Heart left ventricle (tissue), 16 donors: Measurements from ENCODE around the gene ACSL1. TPM values are rescaled to one million over a fixed set of nuclear protein-coding genes. Genes with fewer than 3 reads are reported as not detected.
A peak's percentile ranks its signal among the peaks of the same experiment; 100 is the strongest.

Experiments used
- ATAC-seq, 4 donors: fragments of 200-7000 bp; cut with Tn5 transposase; one replicate each; pipeline ENCODE4 v1.9.1; 2020 to 2022; ENCODE audit warnings: moderate library complexity in 4 of 4, mild to moderate bottlenecking in 3 of 4, moderate number of reproducible peaks in 1 of 4
- DNase-seq, 5 donors: peaks; one replicate each; pipeline ENCODE4 v3.0.0-alpha.2; 2020
- H3K27ac ChIP-seq, 12 donors: fragments of 200-600 bp; sonication (generic) in 4 of 12; one replicate each; pipeline versions ENCODE4 v1.5.0 to v1.8.0; 2016 to 2022; ENCODE audit warnings: mild to moderate bottlenecking in 2 of 12
- H3K27me3 ChIP-seq, 9 donors: fragments of 200-600 bp; sonication (generic) in 2 of 9; one replicate each; pipeline versions ENCODE4 v1.5.1 to v1.8.0; 2016 to 2022; ENCODE audit warnings: mild to moderate bottlenecking in 3 of 9
- H3K36me3 ChIP-seq, 9 donors: fragments of 200-600 bp; sonication (generic) in 2 of 9; one replicate each; pipeline versions ENCODE4 v1.5.0 to v1.8.0; 2018 to 2022; ENCODE audit warnings: mild to moderate bottlenecking in 2 of 9
- H3K4me1 ChIP-seq, 12 donors: fragments of 200-600 bp; sonication (generic) in 4 of 12; one replicate each; pipeline versions ENCODE4 v1.5.0 to v1.8.0; 2016 to 2022; ENCODE audit warnings: mild to moderate bottlenecking in 3 of 12
- H3K4me3 ChIP-seq, 12 donors: fragments of 200-600 bp; sonication (generic) in 4 of 12; one replicate each; pipeline versions ENCODE4 v1.5.0 to v1.8.0; 2017 to 2022; ENCODE audit warnings: mild to moderate bottlenecking in 9 of 12, moderate library complexity in 4 of 12
- H3K9me3 ChIP-seq, 12 donors: fragments of 200-600 bp; sonication (generic) in 4 of 12; one replicate each; pipeline versions ENCODE4 v1.5.0 to v1.8.0; 2016 to 2022; ENCODE audit warnings: mild to moderate bottlenecking in 1 of 12
- CTCF ChIP-seq, 12 donors: fragments of 200-600 bp; sonication (generic) in 4 of 12; IDR thresholded peaks; one replicate each; pipeline versions ENCODE4 v1.5.0 to v1.8.0; 2018 to 2022; ENCODE audit warnings: antibody characterized with exemption in 12 of 12, mild to moderate bottlenecking in 5 of 12
- POLR2A ChIP-seq, 2 donors: fragments of 450-650 bp; IDR thresholded peaks; one replicate each; pipeline ENCODE4 v1.6.1; 2017; ENCODE audit warnings: antibody characterized with exemption in 2 of 2, mild to moderate bottlenecking in 2 of 2, moderate library complexity in 2 of 2
- WGBS, 4 donors: extraction: QIAGEN DNeasy Blood & Tissue Kit in 2 of 4; methylation state at CpG; one replicate each; pipeline versions ENCODE4 v1.1.5 to v1.1.7; 2013 to 2018; 5-methylcytosine and 5-hydroxymethylcytosine counted together
- intact Hi-C, 10 donors: fragments of 100-400 bp; cut with DNase I; formaldehyde crosslinking; loops; one replicate each; pipeline versions ENCODE4 v1.11.1 to v1.14.2; 2022
- polyA plus RNA-seq, 2 donors: library from polyadenylated mRNA; stranded (reverse); fragments of 200-250 nt; gene quantifications; one replicate each; pipeline ENCODE4 v1.2.3, GENCODE V29; 2013
- total RNA-seq, 9 donors: library from RNA; depleted of rRNA in 2 of 9; stranded (reverse); fragments of >200 nt in 2 of 9; fragmentation: NEBNext Ultra II Directional in 3 of 9; extraction: Animal tissue kit (Norgen Biotek cat#: 25700) in 3 of 9; gene quantifications; one replicate each; pipeline versions ENCODE4 v1.1.0 to v1.2.4, GENCODE V29; 2016 to 2023
- donor health status: ischemic (EF 13 %, LVEDD 7.1; RV severe dilation, severe dysfunction).
- donor health status: healthy with polysubstance abuse.
- donor health status: DM: no; HTN: yes; CAD: no.
- donor health status: DM: no; HTN: no; CAD: no.
- donor health status: ischemic (EF 25% LVEDD 6.9; RV normal size, moderate dysfunction).
- donor health status: ischemic (EF 25% LVEDD 5.7; RV mildly dilated, moderate dysfunction).
- donor health status: healthy.
- donor health status: DM: yes; HTN: yes; CAD: no.
- donor health status: ischemic (EF 35%, LVEDD 5.7; RV mildly dilated, moderate dysfunction).
- donor health status: nonischemic (EF 11% LVEDD 7.7; RV severe dilation, severe dysfunction).
- donor health status: DM: yes; HTN: yes; CAD: no.
- donor health status: PGD.
- donor health status: ischemic (EF 29% LVEDD 5.4; RV normal size, mild dysfunction).
- donor health status: nonischemic (EF 23%, LVEDD 6.1; RV moderate dilation, normal function).

The ACSL1 gene
- total and polyA plus RNA-seq, 11 donors, result 171 to 603 (median 266) TPM

GRCh38 chr4:184803874-184804273 lies 21.9 kb downstream of the ACSL1 start:
- DNase-seq (no peak), ATAC-seq (no peak)
- intact Hi-C loops, result loop anchor here in 1 of 10 donors (10.0 kb wide), 1 partner anchor 159 kb away; the partner anchor contains the start of genes CASP3 and PRIMPOL
- Histone ChIP-seq H3K4me3 (peak overlapping the region; percentile 20 to 50 (median 39)), H3K36me3 (peaks cover 0 to 39% (median 21%) of the 10 kb centered on the region in 9 donors), H3K9me3 (no peaks in the 10 kb centered on the region), H3K4me1 (peaks cover 0 to 60% (median 42%) of the 10 kb centered on the region in 12 donors), H3K27ac (peak overlapping the region in 11 of 12 donors; percentile 49 to 84 (median 75)), H3K27me3 (no peaks in the 10 kb centered on the region)
- 51 to 71% (median 58%) methylated on average over 4 of the region's 4 CpGs for WGBS, 4 donors
- TF ChIP-seq CTCF (IDR thresholded peaks at IDR 0.05), result no peak
- no peak for TF ChIP-seq POLR2A (IDR thresholded peaks at IDR 0.05)

DNA sequence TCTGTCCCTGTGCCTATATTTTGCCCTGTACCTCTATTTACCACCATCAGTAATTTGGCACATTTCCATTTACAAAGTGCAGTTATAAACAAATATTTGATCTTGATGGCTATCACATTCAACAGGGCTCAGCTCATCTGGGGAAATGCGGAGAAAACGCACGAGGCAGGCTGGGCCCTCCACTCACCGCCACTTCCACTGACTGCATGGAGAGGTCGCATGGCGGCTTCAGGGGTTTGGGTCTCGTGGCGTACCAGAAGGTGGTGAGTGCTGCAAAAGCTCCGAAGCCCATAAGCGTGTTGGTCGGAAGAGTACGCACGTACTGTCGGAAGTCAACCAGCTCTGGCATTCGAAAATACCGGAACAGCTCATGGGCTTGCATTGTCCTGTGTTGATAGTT lies 22.6 kb downstream of the ACSL1 start:
- ATAC-seq (peak in 1 of 4 donors; percentile 0), DNase-seq (no peak)
- intact Hi-C loops, result loop anchor here in 1 of 10 donors (10.0 kb wide), 1 partner anchor 158 kb away; the partner anchor contains the start of genes CASP3 and PRIMPOL
- no peaks in the 10 kb centered on the region for H3K9me3 ChIP-seq
- WGBS, 4 donors, result 76 to 93% (median 90%) methylated on average over 16 of the region's 16 CpGs
- H3K27ac ChIP-seq, result peak overlapping the region in 8 of 12 donors; percentile 36 to 83 (median 76)
- no peaks in the 10 kb centered on the region for H3K27me3 ChIP-seq
- H3K36me3 ChIP-seq, result peaks cover 0 to 46% (median 26%) of the 10 kb centered on the region in 9 donors
- H3K4me1 ChIP-seq, result peaks cover 0 to 58% (median 36%) of the 10 kb centered on the region in 12 donors
- TF ChIP-seq CTCF (IDR thresholded peaks at IDR 0.05) (no peak), POLR2A (IDR thresholded peaks at IDR 0.05) (no peak)
- peak overlapping the region in 7 of 12 donors; percentile 39 to 50 (median 45) for H3K4me3 ChIP-seq

- Histone ChIP-seq H3K27me3 (no peaks in the 10 kb centered on the region), H3K9me3 (no peaks in the 10 kb centered on the region), H3K36me3 (peaks cover 0 to 51% (median 29%) of the 10 kb centered on the region in 9 donors), H3K4me3 (peak overlapping the region in 2 of 12 donors; percentile 9 to 45), H3K4me1 (peaks cover 0 to 57% (median 31%) of the 10 kb centered on the region in 12 donors), H3K27ac (peak overlapping the region in 4 of 12 donors; percentile 11 to 83 (median 64))
- WGBS, 4 donors, result 63 to 86% (median 84%) methylated on average over 9 of the region's 9 CpGs
- ATAC-seq, result no peak
- intact Hi-C loops, result loop anchor here in 1 of 10 donors (10.0 kb wide), 1 partner anchor 158 kb away; the partner anchor contains the start of genes CASP3 and PRIMPOL
- TF ChIP-seq POLR2A (IDR thresholded peaks at IDR 0.05), result no peak
- no peak for TF ChIP-seq CTCF (IDR thresholded peaks at IDR 0.05)
- no peak for DNase-seq
Observed at GRCh38 chr4:184802697-184803015, 23.1 kb downstream of the ACSL1 start.

DNA sequence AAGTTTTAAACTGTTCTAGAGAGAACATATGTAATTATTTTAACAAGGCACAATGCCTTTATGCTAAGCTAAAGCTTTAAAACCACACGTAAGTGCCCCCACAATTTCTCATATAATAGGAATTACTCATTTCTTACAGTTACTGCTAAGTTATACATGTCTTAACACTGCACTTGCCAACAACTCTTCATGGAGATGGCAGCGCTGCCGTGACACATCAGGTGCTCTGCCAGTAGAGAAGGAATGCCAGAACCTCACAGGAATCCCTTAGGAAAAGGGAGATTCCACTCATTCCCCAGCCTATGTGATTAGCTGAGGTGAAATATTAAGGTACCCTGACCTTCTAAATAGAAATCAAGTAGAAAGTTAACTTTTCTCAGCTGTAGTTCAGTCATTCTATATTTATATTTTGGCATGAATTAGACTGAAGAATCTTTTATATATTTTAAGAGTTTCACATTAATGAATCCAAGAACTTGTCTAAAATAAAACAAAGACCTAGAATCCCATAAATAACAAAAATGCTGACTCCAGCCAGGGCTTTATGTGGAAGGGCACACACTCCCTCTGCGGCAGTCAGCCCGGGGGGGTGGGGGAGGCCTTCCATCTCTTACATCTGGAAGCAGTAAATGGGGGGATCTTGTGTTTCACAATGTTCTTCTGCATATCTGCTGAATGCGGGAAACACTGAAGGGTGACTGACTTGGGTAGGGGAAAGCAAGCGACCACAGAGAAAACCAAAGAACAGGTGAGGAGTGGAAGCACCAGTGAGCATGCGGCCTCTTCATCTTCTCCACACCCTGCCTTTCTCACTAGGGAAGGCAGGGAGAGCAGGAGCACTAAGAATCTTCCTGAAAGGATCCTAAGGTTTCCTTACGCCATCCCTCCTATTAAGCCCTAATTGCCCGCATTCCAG lies 23.7 kb downstream of the ACSL1 start:
- Histone ChIP-seq H3K36me3 (peaks cover 0 to 57% (median 35%) of the 10 kb centered on the region in 9 donors), H3K9me3 (no peaks in the 10 kb centered on the region), H3K4me3 (peak overlapping the region in 2 of 12 donors; percentile 9 to 45), H3K27me3 (no peaks in the 10 kb centered on the region), H3K4me1 (peaks cover 0 to 57% (median 25%) of the 10 kb centered on the region in 12 donors), H3K27ac (peak overlapping the region in 3 of 12 donors; percentile 49 to 83 (median 77))
- intact Hi-C loops, result loop anchor here in 1 of 10 donors (10.0 kb wide), 1 partner anchor 157 kb away; the partner anchor contains the start of genes CASP3 and PRIMPOL
- TF ChIP-seq CTCF (IDR thresholded peaks at IDR 0.05) (no peak), POLR2A (IDR thresholded peaks at IDR 0.05) (no peak)
- DNase-seq, result no peak
- ATAC-seq, result no peak
- 76 to 81% (median 78%) methylated on average over 10 of the region's 10 CpGs for WGBS, 4 donors
